Measurements from ENCODE around the gene ME3.

The ME3 gene

DNA sequence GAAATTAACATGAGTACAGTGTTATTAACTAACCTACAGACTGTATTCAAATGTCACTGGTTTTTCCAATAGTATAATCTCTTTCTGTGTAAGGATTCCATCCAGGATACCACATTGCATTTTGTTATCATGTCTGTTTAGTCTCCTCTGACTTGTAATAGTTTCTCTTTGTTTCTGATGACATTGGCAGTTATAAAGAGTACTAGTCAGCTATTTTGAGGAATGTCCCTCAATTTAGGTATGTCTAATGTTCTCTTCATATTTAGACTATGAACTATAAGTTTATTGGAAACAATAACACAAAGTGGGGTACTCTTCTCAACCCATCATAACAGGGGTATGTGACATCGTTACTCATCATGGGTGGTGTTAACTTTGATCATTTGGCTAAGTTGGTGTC is 20.3 kb upstream of the ME3 start:
- Histone ChIP-seq H3K27me3 (ENCODE audit: insufficient read depth, low read depth) (no peaks in the 10 kb centered on the region), H3K27ac (no peak overlapping the region), H3K36me3 (ENCODE audit: insufficient read depth) (no peaks in the 10 kb centered on the region), H3K4me1 (ENCODE audit: low read depth, poor library complexity, severe bottlenecking) (no peaks in the 10 kb centered on the region), H3K79me2 (ENCODE audit: insufficient read depth, low read depth) (no peaks in the 10 kb centered on the region), H2AFZ (ENCODE audit: low read depth) (no peak overlapping the region), H3K9ac (no peak overlapping the region), H3K4me3 (IDR thresholded peaks at IDR 0.05; ENCODE audit: insufficient read depth, low read depth, low read length) (no peak overlapping the region), H3K4me2 (no peak overlapping the region), H4K20me1 (ENCODE audit: insufficient read depth) (no peaks in the 10 kb centered on the region)
- TF ChIP-seq, protein P1, sequence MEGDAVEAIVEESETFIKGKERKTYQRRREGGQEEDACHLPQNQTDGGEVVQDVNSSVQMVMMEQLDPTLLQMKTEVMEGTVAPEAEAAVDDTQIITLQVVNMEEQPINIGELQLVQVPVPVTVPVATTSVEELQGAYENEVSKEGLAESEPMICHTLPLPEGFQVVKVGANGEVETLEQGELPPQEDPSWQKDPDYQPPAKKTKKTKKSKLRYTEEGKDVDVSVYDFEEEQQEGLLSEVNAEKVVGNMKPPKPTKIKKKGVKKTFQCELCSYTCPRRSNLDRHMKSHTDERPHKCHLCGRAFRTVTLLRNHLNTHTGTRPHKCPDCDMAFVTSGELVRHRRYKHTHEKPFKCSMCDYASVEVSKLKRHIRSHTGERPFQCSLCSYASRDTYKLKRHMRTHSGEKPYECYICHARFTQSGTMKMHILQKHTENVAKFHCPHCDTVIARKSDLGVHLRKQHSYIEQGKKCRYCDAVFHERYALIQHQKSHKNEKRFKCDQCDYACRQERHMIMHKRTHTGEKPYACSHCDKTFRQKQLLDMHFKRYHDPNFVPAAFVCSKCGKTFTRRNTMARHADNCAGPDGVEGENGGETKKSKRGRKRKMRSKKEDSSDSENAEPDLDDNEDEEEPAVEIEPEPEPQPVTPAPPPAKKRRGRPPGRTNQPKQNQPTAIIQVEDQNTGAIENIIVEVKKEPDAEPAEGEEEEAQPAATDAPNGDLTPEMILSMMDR (conservative IDR thresholded peaks at IDR 0.05; ENCODE audit: low read depth, low read length), result no peak

DNA sequence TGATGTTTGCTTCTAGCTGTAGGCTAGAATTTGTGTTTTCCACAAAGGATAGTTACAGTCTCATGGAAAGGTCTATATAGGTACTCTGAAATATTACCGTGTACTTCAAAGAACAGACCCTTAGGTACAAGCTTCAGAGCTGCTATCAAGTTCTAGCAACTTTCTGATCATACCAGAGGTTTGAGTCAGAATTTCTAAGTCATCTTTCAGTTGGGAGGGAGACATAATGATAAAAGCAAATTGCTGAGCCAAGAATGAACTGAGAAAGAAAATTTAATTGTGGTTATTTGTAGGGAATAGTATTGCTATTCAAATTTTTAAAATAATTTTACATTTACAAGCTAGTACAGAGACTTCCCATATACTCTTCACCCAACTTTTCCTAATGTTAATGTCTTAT is 19.9 kb upstream of the ME3 start:
- H3K4me1 ChIP-seq (ENCODE audit: low read depth, poor library complexity, severe bottlenecking), result no peaks in the 10 kb centered on the region

DNA sequence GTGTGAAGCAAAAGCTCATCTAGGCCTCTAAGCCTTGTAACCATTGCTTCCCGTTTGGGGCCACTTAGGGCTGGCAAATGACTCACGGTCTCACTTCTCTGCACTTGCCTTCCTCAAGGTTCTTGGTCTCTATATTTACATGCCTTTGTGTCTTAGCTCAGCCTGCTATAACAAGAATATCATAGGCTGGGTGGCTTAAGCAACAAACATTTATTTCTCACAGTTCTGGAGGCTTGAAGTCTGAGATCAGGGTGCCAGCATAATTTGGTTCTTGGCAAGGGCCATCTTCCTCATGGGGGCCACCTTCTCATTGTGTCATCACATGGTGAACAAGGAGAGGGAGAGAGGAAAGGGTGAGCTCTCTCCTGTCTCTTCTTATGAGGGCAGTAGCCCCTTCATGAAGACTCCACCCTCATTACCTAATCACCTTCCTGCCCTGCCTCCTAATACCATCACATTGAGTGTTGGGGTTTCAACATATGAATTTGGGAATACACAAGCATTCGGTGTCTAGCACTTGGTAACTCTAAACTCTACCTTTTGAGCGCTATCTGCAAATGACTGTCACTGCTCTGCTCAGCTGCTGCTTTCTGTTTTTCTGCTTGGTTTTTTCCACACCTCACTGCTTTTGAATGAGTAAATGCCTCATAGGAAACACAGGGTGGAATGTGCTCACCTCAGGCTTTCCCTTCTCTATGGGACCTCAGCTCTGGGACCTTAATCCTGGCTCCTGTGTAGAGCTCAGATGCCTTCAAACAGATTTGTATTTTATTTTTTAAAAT is 16.2 kb upstream of the ME3 start:
- TF ChIP-seq, protein P1 (conservative IDR thresholded peaks at IDR 0.05; ENCODE audit: low read depth, low read length), result no peak
- Histone ChIP-seq H3K4me1 (ENCODE audit: low read depth, poor library complexity, severe bottlenecking) (no peaks in the 10 kb centered on the region), H4K20me1 (ENCODE audit: insufficient read depth) (no peaks in the 10 kb centered on the region), H3K79me2 (ENCODE audit: insufficient read depth, low read depth) (no peaks in the 10 kb centered on the region), H3K36me3 (ENCODE audit: insufficient read depth) (no peaks in the 10 kb centered on the region), H3K9ac (no peak overlapping the region), H3K4me3 (IDR thresholded peaks at IDR 0.05; ENCODE audit: insufficient read depth, low read depth, low read length) (no peak overlapping the region), H3K4me2 (no peak overlapping the region), H2AFZ (ENCODE audit: low read depth) (no peak overlapping the region), H3K27me3 (ENCODE audit: insufficient read depth, low read depth) (no peaks in the 10 kb centered on the region), H3K27ac (no peak overlapping the region)

More for the DNA sequence above, 19.9 kb upstream of the ME3 start:
- Histone ChIP-seq H3K27ac (no peak overlapping the region), H3K27me3 (ENCODE audit: insufficient read depth, low read depth) (no peaks in the 10 kb centered on the region), H3K4me2 (no peak overlapping the region), H4K20me1 (ENCODE audit: insufficient read depth) (no peaks in the 10 kb centered on the region), H3K9ac (no peak overlapping the region), H2AFZ (ENCODE audit: low read depth) (no peak overlapping the region), H3K36me3 (ENCODE audit: insufficient read depth) (no peaks in the 10 kb centered on the region), H3K4me3 (IDR thresholded peaks at IDR 0.05; ENCODE audit: insufficient read depth, low read depth, low read length) (no peak overlapping the region), H3K79me2 (ENCODE audit: insufficient read depth, low read depth) (no peaks in the 10 kb centered on the region)
- TF ChIP-seq, protein P1 (conservative IDR thresholded peaks at IDR 0.05; ENCODE audit: low read depth, low read length), result no peak

DNA sequence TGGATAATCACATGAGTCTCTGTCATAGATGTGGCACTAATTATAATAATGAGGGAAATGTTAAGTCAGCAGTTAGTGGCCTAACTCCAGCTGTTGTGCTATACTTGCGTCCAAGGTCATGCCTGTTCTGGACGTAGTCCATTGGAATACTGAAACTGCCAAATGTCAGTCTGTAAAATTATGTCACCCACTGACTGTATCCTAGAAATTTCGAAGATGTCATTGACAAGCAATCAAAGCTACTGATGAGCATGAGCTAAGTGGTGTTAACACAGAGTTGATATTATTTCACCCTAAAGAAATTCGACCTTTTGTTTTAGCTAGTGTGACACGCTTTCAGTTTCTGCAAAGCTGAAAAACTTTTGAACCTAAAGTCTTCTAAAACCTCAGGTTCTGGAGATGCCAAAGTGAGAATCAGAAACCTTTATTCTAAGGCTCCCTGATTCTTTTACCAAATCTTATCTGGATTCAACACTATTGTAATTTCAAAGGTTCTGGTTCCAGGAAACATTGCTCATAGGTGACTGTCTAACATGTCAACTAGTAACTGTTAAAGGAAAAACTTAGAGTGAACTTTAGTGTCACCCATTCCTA is 14.9 kb upstream of the ME3 start:
- Histone ChIP-seq H3K9ac (no peak overlapping the region), H2AFZ (ENCODE audit: low read depth) (no peak overlapping the region), H3K27ac (no peak overlapping the region), H3K79me2 (ENCODE audit: insufficient read depth, low read depth) (no peaks in the 10 kb centered on the region), H3K27me3 (ENCODE audit: insufficient read depth, low read depth) (no peaks in the 10 kb centered on the region), H4K20me1 (ENCODE audit: insufficient read depth) (no peaks in the 10 kb centered on the region), H3K4me2 (no peak overlapping the region), H3K36me3 (ENCODE audit: insufficient read depth) (no peaks in the 10 kb centered on the region), H3K4me1 (ENCODE audit: low read depth, poor library complexity, severe bottlenecking) (no peaks in the 10 kb centered on the region), H3K4me3 (IDR thresholded peaks at IDR 0.05; ENCODE audit: insufficient read depth, low read depth, low read length) (no peak overlapping the region)
- TF ChIP-seq, protein P1 (conservative IDR thresholded peaks at IDR 0.05; ENCODE audit: low read depth, low read length), result no peak
